ENCODE measurements around the gene ACTN1. TPM values are rescaled to one million over a fixed set of nuclear protein-coding genes. Genes with fewer than 3 reads are reported as not detected.
A peak's percentile ranks its signal among the peaks of the same experiment; 100 is the strongest.

ACTN1 gene
- total RNA-seq, 4 donors from 2014 or later: 118 to 145 (median 131) TPM

- peaks cover 37 to 100% (median 75%) of the 10 kb centered on the region in 3 donors for H3K4me1 ChIP-seq
- no peaks in the 10 kb centered on the region for H3K9me3 ChIP-seq
- peak overlapping the region; percentile 30 to 97 (median 85) for H3K27ac ChIP-seq
- H3K4me3 ChIP-seq: no peak overlapping the region
- peaks cover 0 to 31% (median 4%) of the 10 kb centered on the region in 3 donors for H3K36me3 ChIP-seq
- 65 to 75% methylated on average over 5 of the region's 5 CpGs for WGBS, 2 donors
- no peak for DNase-seq
- no peaks in the 10 kb centered on the region for H3K27me3 ChIP-seq
- intact Hi-C loops (cut with DNase I): no loop called here
- TF ChIP-seq POLR2A (IDR thresholded peaks at IDR 0.05) (no peak), CTCF (IDR thresholded peaks at IDR 0.05) (no peak)
These were observed 8.4 kb downstream of the ACTN1 start for GRCh38 chr14:68970736-68971135.

GRCh38 chr14:68970038-68970612 lies 9.0 kb downstream of the ACTN1 start:
- no peaks in the 10 kb centered on the region for H3K9me3 ChIP-seq
- TF ChIP-seq CTCF (IDR thresholded peaks at IDR 0.05) (no peak), POLR2A (IDR thresholded peaks at IDR 0.05) (no peak)
- DNase-seq: no peak
- H3K4me1 ChIP-seq: peaks cover 37 to 100% (median 76%) of the 10 kb centered on the region in 3 donors
- intact Hi-C loops (cut with DNase I): no loop called here
- no peaks in the 10 kb centered on the region for H3K27me3 ChIP-seq
- peak overlapping the region; percentile 30 to 97 (median 85) for H3K27ac ChIP-seq
- peaks cover 0 to 31% (median 4%) of the 10 kb centered on the region in 3 donors for H3K36me3 ChIP-seq
- WGBS, 2 donors: 6 to 30% methylated on average over 5 to 8 of the region's 8 CpGs
- no peak overlapping the region for H3K4me3 ChIP-seq

GRCh38 chr14:68969278-68970033 lies 9.6 kb downstream of the ACTN1 start:
- H3K36me3 ChIP-seq: peaks cover 0 to 31% (median 4%) of the 10 kb centered on the region in 3 donors
- peaks cover 30 to 100% (median 72%) of the 10 kb centered on the region in 3 donors for H3K4me1 ChIP-seq
- WGBS, 2 donors: 58 to 67% methylated on average over 12 of the region's 12 CpGs
- H3K4me3 ChIP-seq: no peak overlapping the region
- H3K27me3 ChIP-seq: no peaks in the 10 kb centered on the region
- H3K27ac ChIP-seq: peak overlapping the region; percentile 30 to 97 (median 82)
- DNase-seq: no peak
- TF ChIP-seq CTCF (IDR thresholded peaks at IDR 0.05): no peak
- TF ChIP-seq POLR2A (IDR thresholded peaks at IDR 0.05): no peak
- intact Hi-C loops (cut with DNase I): no loop called here
- H3K9me3 ChIP-seq: no peaks in the 10 kb centered on the region

GRCh38 chr14:68968721-68969120 lies 10.4 kb downstream of the ACTN1 start:
- TF ChIP-seq POLR2A (IDR thresholded peaks at IDR 0.05) (no peak), CTCF (IDR thresholded peaks at IDR 0.05) (no peak)
- Histone ChIP-seq H3K27me3 (no peaks in the 10 kb centered on the region), H3K4me3 (no peak overlapping the region), H3K4me1 (peaks cover 28 to 100% (median 65%) of the 10 kb centered on the region in 3 donors), H3K27ac (peak overlapping the region in 3 of 4 donors; percentile 57 to 97 (median 97)), H3K36me3 (peaks cover 0 to 23% (median 2%) of the 10 kb centered on the region in 3 donors), H3K9me3 (no peaks in the 10 kb centered on the region)
- intact Hi-C loops (cut with DNase I): no loop called here
- 56 to 90% methylated on average over 1 to 4 of the region's 4 CpGs for WGBS, 2 donors
- DNase-seq: no peak

GRCh38 chr14:68968051-68968450 lies 11.1 kb downstream of the ACTN1 start:
- intact Hi-C loops (cut with DNase I): no loop called here
- 74 to 81% methylated on average over 7 to 8 of the region's 8 CpGs for WGBS, 2 donors
- peak overlapping the region in 3 of 4 donors; percentile 57 to 97 (median 97) for H3K27ac ChIP-seq
- no peak for DNase-seq
- H3K4me3 ChIP-seq: no peak overlapping the region
- no peaks in the 10 kb centered on the region for H3K9me3 ChIP-seq
- H3K4me1 ChIP-seq: peaks cover 28 to 99% (median 63%) of the 10 kb centered on the region in 3 donors
- TF ChIP-seq CTCF (IDR thresholded peaks at IDR 0.05) (no peak), POLR2A (IDR thresholded peaks at IDR 0.05) (no peak)
- peaks cover 0 to 17% (median 0%) of the 10 kb centered on the region in 3 donors for H3K36me3 ChIP-seq
- H3K27me3 ChIP-seq: no peaks in the 10 kb centered on the region

Data from esophagus squamous epithelium (tissue), 5 donors.